NCI-H2107 (cell line): ENCODE results near the gene TM7SF2.

Experiments used
- DNase-seq: peaks from one replicate; lab custom pipeline; 2025; lab: John Stamatoyannopoulos, UW

TM7SF2 gene

DNA sequence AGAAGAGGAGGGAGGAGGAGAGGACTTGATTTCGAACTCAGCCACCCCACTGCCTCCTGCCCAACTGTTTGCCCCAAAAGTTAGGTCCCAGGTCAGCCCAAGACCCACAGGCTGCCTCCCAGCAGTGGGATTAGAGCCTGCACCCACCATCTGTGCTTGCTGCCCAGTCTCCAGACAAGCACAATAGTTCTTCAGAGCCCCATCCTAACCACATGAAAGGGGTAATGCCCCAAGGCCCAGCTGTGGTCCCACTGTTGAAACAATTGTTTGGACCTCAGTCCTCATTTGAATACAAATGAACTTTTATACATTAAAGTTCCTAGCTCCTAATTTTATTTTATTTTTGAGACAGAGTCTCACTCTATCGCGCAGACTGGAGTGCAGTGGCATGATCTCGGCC, 21.0 kb upstream of the TM7SF2 start:
- no peak for DNase-seq

DNA sequence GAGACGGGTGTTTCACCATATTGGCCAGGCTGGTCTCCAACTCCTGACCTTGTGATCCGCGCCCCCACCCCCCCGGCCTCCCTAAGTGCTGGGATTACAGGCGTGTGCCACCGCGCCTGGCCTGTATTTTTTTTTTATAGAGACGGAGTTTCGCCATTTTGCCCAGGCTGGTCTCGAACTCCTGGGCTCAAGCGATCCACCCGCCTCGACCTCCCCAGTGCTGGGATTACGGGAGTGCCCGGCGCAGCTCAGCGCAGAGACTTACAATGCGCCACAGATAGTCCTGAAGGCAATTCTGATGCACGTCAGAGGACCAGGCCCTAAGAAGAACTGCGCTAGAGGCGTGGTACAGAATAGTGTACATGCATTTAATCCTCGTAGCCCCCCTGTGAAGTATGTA, 16.2 kb upstream of the TM7SF2 start:
- no peak for DNase-seq

DNA sequence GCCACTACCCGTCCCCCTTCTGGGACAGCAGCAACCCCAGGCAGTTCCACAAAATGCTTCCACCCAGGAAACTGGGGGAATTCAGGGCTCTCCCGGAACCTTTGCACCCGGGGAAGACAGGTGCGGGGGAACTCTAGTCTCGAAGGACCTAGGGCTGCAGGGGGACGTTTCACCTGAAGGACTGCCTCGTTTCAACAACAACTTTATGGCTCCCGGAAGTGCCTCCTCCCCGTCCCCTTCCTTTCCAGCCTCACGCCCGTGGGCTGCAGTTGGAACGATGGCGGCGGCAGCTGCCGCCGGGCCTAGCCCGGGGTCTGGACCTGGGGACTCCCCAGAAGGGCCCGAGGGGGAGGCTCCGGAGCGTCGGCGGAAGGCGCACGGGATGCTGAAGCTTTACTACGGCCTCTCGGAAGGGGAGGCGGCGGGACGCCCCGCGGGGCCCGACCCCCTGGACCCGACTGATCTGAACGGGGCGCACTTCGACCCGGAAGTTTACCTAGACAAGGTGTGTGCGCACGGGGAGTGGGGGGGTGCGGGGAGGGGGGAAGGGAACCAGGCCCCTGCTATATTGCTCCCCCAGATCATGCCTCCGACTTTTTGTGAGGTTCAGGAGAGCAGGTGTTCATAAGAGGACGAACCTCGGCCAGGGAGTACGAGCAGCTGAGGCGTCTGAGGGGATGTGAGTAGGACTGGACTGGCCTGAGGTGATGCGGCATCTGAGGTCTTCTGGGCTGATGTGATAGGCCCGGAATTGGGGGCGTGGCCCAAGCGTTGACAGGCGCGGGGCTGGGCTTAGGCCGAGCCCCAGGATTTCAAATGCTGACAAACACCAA, 15.5 kb upstream of the TM7SF2 start, which contains the start of gene VPS51:
Gene VPS51, plus strand, starts transcription at position 241 of the 833 bp plus-strand sequence. Its CDS starts 37 bp downstream, at position 278.
- DNase-seq: peak; percentile 69

DNA sequence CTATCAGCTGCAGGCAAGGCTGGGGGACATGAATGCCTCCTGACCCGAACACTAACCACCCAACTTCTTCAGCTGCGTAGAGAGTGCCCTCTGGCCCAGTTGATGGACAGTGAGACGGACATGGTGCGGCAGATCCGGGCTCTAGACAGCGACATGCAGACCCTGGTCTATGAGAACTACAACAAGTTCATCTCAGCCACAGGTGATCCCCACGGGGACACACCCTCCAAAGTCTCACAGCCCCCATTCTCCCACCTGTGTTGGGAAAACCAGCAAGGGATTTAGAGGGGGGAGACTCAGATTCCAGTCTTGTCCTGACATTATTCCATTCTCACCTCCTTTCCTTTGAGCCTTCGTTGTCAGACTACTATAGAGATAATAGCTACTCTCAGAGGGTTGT, 14.7 kb upstream of the TM7SF2 start:
- no peak for DNase-seq

DNA sequence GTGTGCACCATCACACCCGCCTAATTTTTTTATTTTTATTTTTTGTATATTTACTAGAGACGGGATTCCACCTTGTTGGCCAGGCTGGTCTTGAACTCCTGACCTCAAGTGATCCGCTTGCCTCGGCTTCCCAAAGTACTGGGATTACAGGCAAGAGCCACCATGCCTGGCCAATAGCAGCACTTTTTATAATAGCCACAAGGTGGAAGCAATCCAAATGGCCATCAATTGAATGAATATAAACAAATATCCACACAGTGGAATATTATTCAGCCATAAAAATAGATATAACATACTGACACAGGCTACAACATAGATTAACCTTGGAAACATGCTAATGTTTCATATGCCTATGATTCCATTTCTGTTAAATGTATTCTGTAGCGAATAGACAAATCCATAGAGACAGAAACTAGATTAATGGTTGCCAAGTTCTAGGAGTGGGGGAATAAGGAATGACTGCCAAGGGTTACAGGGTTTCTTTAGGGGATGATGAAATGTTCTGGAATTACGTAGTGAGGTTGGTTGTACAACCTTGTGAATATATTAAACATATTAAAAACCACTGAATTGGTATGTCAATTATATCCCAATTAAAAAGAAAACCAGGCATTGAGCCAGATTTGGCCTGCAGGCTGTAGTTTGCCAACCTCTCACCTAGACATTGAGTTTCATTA, 10.9 kb upstream of the TM7SF2 start:
- DNase-seq: no peak

DNA sequence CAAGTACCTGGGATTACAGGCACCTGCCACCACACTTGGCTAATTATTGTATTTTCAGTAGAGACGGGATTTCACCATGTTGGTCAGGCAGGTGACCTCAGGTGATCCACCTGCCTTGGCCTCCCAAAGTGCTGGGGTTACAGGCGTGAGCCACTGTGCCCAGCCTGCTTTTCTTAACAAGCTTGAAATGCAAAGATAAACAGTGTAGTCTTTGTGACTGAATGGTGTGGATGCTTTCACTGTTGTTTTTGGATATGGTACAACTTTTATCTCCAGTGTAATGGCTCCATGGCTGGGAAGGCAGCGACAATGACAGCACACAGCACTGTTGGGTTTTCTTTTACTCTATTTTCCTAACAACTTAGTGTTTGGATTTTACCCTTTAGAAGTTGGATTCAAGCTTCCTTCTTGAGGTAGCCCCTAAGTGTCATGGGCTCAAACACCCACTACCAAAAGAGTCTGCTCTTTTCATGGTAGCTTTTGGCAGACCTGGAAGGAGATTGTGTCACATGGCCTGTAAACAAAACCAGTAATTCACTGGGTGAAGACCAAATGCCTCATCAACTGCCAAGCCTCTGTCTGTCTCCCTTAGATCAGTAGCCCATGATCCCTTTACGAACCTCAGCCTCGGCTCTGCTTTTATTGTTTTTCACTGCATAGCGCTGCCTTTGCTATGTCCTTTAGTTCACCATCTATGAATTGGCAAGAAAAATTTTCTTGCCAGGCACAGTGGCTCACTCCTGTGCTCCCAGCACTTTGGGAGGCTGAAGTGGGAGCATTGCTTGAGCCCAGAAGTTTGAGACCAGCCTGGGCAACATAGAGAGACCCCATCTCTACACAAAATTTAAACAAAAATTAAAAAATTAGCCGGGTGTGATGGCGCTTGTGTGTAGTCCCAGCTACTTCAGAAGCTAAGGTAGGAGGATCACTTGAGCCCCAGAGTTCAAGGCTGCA, 9.3 kb upstream of the TM7SF2 start:
- DNase-seq: no peak

DNA sequence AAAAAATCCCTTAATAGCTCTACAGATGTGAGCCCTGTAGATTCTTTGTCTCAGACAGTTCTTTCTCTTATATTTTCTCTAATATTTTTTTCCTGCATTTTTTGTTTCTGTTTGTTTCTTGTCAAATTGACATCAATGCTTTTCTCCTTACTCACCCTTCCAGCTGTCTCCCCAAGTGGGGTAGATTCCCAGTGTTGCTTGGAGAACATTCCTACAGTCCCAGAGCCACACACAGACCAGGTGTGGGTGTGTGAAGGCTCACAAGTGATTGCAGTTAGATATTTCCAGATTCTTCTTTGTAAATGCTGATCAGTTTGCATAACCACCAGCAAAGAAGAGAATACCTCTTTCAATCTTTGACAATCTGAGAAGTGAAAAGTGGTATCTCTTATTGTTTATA, 8.2 kb upstream of the TM7SF2 start:
- no peak for DNase-seq

DNA sequence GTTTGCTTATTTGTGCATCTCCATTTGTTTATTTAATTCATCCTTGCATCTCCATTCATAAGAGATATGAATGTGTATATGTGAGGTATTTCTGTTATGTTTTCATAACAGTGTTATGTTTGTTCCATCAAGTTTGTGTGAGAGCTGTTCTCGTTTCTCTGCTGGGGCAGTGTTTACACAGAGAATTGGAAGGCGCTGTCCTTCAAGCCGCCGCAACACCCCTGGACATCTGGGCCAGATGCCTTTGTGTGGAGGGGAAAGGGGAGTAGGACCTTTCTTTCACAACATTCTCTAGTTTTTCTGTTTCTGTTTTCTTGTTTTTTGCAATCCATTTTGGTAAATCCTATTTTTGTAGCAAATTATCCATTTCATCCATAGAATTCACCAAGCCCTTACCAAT, 7.0 kb upstream of the TM7SF2 start:
- DNase-seq: no peak

DNA sequence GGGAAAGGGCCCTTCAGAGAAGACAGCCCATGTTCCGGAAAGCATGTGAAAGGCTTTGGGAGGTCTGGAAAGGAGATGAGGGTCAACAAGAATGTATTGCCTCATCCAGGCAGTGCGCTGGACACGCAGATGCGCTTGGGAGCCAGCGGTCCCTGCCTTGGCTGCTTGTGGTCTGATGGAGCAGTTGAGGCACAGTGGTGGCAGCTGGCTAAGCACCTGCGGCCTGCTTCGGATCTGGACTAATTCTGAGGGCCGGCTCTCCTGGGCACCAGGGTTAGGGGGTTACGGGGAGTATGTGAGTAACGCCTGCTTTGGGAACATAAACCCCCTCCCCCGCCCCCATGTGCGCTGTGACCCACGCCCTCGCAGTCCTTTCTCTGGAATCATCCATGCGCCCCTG, 4.6 kb upstream of the TM7SF2 start:
- DNase-seq: no peak

DNA sequence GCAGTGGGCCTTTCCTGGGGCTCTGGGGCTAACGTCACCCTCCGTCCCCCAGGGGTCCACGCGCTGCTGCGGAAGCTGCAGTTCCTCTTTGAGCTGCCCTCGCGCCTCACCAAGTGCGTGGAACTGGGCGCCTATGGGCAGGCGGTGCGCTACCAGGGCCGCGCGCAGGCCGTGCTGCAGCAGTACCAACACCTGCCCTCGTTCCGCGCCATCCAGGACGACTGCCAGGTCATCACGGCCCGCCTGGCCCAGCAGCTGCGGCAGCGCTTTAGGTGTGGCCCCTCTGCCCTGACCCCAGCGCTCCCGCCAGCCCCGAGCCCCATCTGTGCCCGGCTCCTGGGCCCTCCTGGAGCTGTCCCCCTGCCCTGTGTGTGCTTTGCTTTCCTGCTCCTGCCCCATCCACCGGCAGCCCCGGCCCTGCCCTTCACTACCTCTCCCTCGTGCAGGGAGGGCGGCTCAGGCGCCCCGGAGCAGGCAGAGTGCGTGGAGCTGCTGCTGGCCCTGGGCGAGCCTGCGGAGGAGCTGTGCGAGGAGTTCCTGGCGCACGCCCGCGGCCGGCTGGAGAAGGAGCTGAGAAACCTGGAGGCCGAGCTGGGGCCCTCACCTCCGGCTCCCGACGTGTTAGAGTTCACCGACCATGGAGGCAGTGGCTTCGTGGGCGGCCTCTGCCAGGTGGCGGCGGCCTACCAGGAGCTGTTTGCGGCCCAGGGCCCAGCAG, 3.8 kb upstream of the TM7SF2 start:
- DNase-seq: no peak

DNA sequence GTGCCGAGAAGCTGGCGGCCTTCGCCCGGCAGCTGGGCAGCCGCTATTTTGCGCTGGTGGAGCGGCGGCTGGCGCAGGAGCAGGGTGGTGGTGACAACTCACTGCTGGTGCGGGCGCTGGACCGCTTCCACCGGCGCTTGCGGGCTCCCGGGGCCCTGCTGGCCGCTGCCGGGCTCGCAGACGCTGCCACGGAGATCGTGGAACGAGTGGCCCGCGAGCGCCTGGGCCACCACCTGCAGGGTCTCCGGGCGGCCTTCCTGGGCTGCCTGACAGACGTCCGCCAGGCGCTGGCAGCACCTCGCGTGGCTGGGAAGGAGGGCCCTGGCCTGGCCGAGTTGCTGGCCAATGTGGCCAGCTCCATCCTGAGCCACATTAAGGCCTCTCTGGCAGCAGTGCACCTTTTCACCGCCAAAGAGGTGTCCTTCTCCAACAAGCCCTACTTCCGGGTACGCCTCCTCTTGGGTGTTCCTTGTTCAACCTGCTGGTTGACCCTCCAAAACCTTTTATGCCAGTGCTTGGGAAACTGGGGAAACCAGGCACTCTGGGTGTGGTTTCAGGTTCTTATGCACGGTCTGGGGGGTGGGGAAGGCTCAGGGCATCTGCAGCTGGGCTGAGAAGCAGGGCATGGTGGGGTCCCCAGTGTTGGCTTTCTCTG, 3.1 kb upstream of the TM7SF2 start:
- DNase-seq: no peak

DNA sequence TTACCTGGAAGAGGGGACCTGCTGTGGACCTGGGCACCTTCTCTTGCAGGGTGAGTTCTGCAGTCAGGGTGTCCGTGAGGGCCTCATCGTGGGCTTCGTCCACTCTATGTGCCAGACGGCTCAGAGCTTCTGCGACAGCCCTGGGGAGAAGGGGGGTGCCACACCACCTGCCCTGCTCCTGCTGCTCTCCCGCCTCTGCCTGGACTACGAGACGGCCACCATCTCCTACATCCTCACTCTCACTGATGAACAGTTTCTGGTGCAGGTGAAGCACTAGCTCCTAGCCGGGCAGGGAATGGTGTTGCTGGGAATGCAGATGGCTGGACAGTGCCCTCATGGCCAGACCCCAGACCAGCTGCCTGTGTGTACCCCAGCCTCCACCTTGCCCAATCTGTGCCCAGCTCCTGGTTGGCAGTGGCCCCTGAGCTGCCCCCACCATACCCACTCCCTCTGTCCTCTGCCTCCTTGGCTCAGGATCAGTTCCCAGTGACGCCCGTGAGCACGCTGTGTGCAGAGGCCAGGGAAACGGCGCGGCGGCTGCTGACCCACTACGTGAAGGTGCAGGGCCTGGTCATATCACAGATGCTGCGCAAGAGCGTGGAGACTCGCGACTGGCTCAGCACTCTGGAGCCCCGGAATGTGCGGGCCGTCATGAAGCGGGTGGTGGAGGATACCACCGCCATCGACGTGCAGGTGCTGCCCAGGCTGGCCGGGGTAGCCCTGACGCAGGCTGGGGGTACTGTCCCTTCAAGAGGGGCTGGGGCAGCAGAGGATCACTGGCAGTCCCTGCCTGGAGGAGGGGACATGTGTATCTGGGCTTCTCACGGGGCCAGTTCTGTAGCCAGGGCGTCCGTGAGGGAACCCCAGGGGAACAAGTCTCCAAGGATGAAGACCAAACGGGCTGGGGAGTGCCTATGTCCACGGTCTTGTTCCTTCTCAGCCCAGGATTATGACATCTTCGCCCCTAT, 2.2 kb upstream of the TM7SF2 start:
- no peak for DNase-seq

DNA sequence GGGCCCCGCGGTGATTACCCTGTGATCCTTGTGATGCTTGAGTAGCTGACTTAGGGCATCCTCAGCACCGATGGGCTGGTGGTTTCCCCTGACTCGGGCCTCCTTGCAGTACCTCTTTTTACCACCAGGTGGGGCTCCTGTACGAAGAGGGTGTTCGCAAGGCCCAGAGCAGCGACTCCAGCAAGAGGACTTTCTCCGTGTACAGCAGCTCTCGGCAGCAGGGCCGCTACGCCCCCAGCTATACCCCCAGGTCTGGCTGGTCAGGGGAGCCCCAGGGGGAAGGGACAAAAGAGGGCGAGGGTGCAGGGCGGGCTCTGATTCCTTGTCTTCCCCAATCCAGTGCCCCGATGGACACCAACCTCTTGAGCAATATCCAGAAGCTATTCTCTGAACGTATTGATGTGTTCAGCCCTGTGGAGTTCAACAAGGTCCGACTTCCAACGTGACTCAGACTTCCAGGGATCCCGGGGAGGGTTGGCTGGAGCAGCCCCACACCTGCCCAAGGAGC, 1.3 kb upstream of the TM7SF2 start:
- peak; percentile 66 for DNase-seq

DNA sequence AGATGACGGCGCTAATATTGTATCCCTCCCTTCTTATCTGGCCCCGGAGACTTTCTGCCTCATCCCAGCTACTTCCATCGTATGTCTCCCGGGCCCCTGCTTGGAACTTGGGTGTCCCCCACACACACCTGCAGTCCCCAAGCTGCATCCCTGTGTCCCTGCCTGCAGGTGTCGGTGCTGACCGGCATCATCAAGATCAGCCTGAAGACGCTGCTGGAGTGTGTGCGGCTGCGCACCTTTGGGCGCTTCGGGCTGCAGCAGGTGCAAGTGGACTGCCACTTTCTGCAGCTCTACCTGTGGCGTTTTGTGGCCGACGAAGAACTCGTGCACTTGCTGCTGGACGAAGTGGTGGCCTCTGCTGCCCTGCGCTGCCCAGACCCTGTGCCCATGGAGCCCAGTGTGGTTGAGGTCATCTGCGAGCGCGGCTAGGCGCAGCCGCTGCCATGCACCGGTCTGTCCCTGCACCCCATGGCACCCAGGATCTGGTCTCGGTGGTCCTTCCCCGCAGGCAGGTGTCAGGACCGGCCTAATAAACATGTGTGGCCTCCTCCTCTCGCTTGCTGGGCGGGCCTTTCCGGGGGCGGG, 421 bp upstream of the TM7SF2 start:
- DNase-seq: no peak

DNA sequence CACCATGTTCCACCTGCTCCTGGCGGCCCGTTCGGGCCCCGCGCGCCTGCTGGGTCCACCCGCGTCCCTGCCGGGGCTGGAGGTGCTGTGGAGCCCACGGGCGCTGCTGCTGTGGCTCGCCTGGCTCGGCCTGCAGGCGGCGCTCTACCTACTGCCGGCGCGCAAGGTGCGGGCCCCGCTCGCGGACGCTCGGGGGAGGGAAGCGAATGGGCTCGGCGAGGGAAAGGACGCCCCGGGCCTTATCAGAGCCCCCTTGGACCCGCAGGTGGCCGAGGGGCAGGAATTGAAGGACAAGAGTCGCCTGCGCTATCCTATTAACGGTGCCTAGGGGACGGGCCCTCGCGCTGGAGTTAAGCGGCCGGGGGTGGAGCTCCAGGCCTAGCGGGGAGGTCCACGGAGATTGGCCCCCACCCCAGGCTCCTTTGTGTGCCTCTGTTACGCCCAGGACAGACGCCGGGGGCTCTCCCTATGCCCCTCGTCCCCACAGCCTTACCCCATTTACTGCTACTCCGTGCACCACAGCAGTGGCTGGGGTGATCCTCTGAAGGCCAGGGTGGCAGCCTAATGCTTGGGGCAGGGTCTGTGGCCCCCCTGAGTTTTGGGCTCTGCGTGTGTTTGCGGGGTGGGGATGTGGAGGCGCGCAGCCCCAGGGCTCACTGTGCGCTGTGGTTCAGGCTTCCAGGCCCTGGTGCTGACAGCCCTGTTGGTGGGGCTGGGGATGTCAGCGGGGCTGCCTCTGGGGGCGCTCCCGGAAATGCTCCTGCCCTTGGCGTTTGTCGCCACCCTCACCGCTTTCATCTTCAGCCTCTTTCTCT, 1.1 kb downstream of the TM7SF2 start:
- peak; percentile 48 for DNase-seq

DNA sequence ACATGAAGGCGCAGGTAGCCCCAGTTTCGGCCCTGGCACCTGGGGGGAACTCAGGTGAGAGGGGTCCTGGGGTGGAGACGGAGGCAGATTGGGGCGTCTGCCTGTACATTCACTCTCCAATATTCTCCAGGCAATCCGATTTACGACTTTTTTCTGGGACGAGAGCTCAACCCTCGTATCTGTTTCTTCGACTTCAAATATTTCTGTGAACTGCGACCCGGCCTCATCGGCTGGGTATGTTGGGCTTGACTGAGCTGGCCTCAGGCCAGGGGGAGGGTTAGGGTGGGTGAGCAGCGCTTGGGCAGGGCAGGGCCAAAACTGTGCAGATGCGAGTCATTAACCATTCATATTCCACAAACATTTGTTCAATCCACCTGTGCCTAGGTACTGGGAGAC, 1.7 kb downstream of the TM7SF2 start:
- no peak for DNase-seq

DNA sequence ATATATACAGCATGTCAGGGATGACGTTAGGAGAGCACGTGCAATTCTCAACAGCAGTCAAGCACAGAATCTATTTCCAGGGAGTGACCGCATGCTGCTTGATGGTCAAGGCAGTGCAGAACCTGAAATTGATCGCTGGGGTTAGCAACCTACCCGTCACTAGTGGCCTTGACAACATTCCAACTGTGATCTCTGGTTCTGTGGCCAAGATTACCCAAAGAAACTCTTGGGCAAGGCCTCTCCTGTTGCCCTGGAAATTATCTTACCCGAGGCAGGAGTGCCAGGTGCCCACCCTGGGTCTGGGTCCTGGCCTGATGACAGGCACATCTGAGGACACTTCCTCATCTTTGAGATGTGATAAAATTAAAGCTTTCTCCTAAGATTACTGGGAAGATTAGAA, 2.2 kb downstream of the TM7SF2 start:
- DNase-seq: no peak

DNA sequence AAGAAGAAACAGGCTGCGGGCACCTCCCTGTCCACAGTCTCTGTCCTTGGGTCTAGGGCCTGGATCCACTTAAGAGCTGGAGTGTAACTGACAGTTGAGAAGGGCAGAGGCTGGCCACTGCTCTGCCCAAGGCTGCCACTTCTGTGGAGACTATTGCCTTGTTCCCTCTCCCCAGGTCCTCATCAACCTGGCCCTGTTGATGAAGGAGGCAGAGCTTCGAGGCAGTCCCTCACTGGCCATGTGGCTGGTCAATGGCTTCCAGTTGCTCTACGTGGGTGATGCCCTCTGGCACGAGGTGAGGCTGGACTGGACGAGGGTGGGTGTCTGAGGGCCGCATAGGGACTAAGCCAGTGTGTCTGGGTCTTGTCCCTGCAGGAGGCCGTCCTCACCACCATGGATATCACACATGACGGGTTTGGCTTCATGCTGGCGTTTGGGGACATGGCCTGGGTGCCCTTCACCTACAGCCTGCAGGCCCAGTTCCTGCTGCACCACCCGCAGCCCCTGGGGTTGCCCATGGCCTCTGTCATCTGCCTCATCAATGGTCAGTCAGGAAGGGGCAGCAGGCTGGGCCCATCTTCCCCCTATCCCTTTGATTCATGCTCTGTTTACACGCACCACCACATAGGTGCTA, 3.0 kb downstream of the TM7SF2 start:
- no peak for DNase-seq
